Stimulated activated CD4-positive, alpha-beta T cell treated with anti-CD3 and anti-CD28 coated beads, Interleukin-1b, Interleukin-23, amount 100 ng/mL, for 4 hours (primary cell): ENCODE results near the gene CEP41.
"Not testable (repeated sequence)": the region's sequence is repeated elsewhere in the genome, so short reads cannot be mapped to it uniquely, and the experiment has no call there.

ENCODE experiments used
- DNase-seq, 2 donors: peaks; one replicate each; pipeline ENCODE4 v3.0.0-alpha.2; 2020; ENCODE audit warnings: low read depth in 2 of 2

CEP41 gene

DNA sequence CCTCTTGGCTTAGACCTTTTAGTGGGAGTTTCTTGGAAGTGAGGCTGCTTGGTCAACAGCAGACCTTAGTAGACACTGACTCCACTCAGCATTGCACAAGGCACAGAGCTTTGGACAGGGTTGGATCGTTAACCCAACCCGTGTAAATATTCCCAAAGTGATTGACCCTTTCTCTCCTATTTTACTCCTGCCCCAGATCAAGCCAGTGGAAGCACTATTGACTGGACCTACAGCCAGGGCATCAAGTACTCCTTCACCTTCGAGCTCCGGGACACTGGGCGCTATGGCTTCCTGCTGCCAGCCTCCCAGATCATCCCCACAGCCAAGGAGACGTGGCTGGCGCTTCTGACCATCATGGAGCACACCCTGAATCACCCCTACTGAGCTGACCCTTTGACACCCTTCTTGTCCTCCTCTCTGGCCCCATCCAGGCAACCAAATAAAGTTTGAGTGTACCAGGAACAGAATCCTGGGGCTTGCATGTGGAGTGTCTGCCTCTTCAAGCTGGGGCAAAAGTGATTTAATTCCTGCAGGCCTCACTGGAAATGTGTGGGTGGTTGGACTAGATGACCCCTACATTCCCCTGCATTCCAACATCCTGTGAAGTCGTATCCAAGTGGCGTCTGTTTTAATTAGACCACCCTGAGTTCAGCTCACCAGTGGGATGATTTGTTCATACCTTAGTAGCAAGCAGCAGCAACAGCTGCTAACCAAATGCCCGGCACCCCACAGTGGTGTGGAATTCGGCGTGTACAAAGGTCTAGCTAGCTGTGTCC lies 53.0 kb downstream of the CEP41 start:
- DNase-seq: no peak

DNA sequence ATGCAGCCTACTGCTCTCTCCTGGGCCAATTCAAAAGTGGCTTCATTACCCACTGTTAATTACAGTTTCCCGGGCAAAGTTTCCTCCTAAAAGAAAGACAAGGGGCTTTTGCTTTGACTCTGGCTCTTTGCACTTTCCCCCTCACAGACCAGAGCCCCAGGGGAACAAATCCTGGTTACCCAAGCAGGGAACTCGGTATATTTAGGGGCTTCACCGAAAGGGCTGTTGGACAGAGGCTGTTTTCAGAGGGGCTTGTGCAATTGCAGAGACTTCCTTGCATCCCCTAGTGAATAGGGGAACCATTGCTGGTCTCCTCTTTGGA lies 53.5 kb downstream of the CEP41 start:
- no peak for DNase-seq

DNA sequence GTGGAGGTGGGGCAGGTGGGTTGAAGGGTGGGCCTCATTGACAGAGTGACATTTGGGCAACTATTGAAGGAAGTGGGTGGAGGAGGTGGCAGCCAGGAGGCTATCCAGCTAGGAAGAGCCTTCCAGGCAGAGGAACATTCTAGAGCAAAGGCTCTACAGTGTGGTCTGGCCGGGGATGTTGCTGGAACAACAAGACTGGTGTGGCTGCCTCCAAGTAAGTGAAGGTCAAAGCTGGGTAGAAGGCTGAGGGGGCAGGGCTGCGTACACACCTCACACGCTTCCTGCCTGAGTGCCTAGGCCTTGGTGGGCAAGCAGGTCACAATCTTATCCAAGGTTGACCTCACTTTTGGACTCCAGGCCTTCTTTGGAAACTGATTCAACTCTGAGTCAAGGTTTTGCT lies 53.9 kb downstream of the CEP41 start:
- no peak for DNase-seq

DNA sequence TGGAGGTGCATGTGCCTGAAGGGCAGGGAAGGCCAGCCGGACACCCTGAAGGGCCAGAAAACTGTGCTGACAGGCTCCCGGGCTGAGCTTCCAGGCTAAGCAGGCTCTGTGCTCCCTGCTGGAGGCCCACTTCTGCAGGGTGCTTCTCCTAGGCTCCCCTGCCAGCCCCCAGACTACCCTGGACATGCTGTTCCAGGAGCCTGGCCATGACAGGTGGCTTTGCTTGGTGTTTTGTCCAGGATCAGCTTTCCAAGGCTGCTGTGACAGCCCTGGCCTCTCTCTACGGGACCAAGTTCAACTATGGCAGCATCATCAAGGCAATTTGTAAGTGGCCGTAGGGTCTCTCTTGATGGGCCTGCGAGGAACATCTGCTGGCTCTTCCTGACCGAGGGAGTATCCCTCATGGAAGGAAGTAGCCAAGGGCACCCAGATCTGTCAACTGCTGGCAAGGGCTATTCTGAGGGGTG lies 55.2 kb downstream of the CEP41 start:
- no peak for DNase-seq

DNA sequence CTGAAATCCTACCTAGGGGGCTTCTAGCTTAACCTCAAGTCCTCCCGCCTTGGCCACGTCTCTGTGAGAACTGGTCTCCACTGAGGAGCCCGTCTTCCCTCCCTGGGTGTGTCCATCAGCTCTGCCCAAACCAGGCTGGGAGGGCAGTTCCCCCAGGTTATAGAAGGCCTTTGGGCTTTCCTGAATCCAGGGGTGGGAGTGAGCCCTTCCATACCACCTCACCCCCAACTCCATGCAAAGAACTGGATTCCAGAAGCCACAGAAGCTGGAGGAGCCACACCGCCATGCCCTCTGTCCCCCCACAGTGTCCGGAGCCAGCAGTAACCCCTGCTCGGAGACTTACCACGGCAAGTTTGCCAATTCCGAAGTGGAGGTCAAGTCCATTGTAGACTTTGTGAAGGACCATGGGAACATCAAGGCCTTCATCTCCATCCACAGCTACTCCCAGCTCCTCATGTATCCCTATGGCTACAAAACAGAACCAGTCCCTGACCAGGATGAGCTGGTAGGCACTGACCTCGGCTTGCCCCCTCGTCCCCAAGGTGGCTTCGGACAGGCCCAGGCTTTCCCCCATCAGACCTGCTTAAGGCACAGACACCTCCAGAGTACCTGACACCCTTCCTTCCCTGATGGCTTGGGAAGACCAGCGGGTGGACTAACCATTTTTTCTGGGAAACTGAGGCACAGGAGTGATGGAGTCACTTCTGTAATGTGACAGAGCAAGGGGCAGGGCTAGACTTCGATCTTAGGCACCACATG lies 55.8 kb downstream of the CEP41 start:
- DNase-seq: no peak

DNA sequence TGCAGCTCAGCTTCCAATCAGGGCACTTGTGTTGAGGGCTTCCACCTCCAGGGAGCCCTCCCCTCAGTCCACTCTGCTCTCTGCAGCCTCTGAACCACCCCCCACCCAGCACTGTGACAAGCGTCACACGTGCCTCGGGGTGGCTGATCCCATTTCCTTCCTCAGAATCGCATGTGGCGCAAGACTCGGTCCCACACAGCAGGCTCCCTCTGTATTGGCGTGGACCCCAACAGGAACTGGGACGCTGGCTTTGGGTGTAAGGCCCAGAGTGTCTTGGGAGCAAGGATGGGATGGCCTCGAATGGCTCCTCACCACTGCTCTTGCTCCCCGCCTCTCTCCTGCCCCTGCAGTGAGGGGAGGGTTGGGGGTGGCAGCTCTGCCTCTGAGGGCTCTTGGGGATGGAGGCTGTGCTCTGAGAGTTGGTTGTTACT lies 56.4 kb downstream of the CEP41 start:
- no peak for DNase-seq

DNA sequence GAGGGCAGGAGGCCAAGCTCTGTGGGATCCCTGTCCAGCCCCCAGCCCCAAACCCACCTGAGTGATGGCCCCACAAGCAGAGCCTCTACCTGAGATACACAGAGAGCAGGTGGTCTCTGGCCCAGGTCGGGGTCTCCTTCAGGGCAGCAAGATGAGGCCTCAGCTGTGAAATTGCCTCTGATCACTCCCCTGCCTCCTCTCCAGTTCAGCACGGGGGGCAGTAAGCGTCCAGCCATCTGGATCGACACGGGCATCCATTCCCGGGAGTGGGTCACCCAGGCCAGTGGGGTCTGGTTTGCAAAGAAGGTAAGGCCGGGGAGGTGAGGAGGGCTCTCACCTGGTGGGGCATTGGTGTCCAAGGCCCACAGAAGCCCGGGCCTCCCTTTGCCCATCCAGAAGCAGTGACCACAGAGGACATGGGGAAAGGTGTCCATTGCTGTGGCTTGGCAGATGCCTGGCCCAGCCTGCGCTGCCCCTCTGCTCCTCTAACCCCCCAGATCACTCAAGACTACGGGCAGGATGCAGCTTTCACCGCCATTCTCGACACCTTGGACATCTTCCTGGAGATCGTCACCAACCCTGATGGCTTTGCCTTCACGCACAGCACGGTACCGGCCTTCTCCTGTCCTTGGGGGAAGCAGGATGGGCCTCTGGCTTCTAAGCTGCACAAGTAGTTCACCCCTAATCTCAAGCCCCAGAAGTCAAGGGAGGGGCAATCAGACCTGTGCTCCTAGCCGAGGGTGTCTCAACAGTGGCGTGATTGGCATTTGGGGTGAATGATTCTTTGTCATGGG lies 57.4 kb downstream of the CEP41 start:
- no peak for DNase-seq

DNA sequence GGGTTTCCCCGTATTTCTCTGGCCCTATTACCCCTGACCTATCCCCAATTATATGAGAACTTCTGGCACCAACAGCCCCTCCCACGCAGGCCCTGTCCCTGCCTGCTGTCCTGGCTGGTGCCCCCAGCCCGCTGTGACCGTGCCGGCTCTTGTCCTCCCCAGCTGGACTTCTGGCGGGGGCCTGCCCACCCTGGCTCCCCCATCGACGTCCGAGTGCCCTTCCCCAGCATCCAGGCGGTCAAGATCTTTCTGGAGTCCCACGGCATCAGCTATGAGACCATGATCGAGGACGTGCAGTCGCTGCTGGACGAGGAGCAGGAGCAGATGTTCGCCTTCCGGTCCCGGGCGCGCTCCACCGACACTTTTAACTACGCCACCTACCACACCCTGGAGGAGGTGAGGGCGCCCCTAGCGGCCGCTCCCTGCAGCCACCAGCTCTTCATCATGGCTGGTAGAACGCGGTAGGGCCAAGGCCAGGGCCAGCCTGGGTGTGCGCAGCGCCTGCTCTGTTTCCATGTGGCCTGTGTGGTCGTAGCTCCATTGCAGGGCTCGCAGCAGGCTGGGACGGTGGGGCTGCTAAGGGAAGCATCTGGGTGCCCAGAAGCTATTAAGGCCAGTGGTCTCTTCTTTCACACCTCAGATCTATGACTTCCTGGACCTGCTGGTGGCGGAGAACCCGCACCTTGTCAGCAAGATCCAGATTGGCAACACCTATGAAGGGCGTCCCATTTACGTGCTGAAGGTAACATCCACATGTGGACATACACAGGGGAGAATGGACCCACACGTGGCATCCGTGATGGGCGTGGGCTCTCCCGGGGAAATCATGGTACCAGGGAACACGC lies 59.1 kb downstream of the CEP41 start:
- no peak for DNase-seq

DNA sequence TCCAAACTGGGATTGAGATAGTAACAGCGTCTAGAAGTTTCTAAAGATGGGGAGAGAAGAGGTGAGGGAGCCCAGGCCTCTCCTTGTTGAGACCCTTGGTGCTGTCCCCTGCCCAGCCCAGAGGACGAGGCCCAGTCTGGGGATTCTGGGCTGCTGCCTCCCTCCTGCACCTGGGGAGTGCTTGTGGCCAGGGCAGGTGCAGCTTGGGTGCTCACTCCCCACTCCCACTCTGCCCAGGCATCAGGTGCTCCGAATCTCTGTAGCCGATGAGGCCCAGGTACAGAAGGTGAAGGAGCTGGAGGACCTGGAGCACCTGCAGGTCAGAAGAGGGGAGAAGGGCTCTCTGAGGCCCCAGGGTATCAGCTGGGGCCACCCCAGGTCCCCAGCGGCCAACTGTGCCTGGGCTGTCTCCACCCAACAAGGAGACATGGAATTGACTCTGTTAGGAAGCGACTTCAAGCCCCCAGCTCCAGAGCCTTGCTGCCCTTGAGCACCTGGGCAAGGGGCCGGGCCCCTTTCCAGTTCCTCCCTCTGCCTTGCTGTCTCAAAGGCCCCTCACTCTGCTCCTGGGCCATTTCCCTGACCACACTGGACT lies 59.9 kb downstream of the CEP41 start:
- no peak for DNase-seq

DNA sequence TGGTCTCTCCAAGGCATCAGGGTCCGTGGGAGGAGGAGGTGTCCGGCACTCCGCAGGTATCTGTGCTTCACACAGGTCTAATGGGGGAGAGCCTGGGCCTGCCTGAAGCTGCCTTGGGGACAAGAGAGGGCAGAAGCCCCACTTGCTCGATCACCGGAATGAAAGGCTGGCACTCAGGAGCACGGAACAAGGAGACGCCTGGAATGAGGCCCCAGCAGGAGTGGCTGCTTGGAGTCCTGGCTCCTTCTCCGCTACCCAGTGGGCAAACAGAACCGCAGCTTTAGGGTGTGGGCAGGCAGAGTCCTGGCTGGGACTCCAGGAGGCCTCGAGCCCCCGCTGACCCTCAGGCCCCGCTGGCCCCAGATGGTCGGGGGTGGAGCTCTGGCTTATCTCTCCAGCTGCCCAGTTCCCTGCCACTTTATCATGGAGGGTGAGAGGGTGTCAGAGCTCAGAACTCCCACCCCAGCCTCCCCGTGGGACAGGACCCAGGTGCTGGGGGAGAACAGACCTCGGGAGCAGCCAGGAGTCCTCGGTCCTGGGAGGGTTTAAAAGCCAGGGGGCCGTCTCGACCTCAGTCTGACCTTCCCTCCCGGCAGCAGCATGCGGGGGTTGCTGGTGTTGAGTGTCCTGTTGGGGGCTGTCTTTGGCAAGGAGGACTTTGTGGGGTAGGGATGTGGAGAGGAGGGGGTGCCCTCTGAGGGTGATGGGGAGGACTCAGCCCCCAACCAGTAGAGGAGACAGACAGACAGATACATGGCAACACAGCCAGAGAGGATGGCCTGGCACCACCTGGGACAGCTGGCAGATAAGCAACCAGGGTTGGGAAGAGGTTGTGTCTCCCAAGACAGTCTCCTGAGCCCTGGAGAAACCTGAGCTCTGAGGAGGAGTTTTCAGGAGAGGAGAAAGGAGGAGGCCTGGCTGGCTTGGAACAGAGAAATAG lies 60.6 kb downstream of the CEP41 start, which contains the start of gene CPA1:
Gene CPA1, plus strand, starts transcription at position 574 of the 940 bp plus-strand sequence. Its CDS starts 27 bp downstream, at position 601.
- DNase-seq: no peak

DNA sequence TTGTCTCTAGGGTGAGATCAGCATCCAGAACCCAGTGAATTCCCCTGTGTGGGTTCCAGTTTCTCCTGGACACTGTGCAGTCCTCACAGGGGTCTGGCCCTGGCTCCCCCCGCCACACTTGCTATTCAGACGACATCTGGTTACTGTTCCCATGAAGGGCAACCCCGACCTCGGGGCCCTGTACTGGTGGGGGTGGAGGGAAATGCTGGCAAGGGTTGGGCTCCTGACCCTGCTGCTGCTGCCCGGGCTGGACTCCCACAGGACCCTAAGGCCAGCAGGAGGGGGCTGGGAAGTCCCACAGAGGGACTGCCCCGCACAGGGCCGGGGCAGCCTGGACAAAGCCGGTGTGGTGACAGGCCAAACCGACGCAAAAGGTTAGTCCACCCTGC lies 61.3 kb downstream of the CEP41 start:
- no peak for DNase-seq

DNA sequence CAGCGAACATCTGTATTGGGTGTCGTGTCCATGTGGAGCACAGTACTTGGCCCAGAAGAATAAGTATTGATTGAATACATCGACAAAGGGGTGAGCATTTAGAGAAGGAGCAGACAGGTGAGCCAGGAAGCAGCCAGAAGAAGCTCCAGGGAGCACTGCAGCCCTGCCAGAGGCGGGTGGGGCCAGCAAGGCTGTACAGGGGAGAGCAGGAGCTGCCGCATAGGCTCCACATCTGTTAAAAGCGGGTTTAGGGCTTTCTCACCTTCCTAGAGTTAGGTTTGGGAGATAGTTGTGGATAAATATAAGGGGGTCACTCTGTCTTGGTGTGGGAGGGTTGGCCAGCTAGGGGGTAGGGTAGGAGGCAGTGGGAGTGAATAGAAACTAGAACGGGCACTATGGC lies 61.8 kb downstream of the CEP41 start:
- DNase-seq: no peak

DNA sequence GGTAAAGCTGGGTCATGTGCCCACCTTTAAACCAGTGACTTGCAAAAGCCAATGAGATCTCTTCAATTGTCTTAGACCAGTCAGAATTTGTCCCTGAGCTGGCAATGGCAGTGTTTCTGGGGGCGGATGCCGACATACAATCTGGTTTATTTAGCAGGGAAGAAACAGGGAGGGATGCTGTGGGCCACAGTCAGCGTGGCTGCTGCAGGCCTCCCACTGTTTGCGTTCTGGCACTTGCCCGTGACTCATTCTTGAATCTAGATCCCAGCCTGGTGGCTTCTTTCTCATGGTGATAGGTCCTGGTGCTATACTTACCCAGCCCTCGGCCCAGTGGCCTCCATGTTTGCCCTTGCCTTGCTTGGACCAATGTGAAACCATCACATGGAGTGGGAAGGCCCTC lies 63.6 kb downstream of the CEP41 start:
- no peak for DNase-seq

DNA sequence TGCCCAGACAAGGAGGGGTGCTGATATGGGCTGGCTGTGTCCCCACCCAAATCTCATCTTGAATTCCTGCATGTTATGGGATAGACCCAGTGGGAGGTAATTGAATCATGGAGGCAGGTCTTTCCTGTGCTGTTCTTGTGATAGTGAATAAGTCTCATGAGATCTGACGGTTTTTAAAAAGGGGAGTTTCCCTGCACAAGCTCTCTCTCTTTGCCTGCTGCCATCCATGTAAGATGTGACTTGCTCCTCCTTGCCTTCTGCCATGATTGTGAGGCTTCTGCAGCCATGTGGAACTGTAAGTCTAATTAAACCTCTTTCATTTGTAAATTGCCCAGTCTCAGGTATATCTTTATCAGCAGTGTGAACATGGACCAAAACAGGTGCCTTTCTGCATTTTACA lies 64.4 kb downstream of the CEP41 start:
- not testable (repeated sequence) for DNase-seq

DNA sequence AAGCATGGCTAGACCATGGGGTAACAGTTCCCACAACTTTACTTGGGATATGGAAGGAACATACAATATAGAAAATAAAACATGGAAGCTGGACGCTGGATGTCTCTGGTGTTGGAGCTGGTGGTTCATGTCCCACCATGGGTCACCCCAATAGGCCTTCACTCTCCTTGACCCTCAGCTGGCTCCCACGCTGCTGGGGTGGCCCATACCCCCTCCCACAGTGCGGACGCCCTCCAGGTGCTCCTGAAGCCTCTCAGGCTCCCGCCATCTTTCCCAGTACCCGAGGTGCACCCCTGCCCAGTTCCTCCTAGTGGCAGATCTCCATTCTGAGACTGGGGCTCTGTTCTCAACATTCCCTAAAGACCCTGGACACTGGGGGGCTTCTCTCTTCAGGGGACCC lies 66.3 kb downstream of the CEP41 start:
- DNase-seq: no peak

DNA sequence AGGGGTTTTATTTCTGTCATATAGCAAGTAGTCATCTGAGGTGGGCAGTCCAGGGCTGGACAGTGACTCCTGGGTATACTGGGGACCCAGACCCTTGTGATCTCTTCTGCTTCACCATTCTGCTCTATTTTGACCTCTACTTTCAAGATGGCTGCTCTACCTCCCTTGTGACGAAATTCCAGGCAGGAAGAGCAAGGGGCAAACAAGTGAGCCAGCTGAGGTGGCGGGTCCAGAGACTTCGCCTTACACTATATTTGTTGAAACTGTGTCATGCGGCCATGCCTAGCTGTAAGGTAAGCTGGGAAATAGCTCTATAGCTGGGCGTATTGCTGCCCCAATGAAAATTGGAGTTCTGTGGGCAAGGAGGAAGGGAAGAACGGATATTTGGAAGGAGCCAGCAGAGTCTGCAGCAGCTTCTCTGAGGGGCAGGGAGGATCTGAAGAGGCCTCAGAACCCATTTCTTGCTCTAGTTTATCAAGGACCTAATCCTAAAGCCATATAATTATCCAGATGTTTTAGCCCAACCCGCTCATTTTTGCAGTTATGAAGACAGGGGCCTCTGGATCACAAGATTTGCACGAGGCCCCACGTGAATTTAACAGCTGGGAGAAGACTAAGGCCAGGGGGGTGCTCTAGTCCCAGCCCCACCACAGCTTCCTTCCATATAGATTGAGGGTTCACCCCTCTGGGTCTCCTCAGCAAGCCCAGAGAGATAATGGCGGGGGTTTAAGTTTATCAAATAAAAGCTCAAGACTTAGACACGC lies 68.2 kb downstream of the CEP41 start:
- DNase-seq: no peak

DNA sequence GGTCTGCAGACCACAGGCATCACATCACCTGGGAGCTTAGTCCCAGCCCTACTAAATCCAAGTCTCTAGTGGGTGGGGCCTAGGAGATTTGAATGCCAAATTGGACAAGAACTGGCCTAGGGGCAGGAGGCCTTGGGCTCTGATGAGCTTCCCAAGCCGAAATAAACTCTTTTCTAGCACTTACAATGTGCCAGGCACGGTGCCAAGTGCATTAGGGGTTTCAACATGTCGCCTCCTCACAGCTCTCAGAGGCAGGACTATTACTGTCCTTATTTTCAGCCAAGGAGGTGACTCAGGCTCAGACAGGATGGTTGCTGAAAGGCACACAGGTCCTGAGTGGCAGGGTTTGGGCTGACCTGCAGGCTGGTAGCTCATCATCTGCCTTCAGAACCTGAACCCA lies 69.8 kb downstream of the CEP41 start:
- DNase-seq: no peak

DNA sequence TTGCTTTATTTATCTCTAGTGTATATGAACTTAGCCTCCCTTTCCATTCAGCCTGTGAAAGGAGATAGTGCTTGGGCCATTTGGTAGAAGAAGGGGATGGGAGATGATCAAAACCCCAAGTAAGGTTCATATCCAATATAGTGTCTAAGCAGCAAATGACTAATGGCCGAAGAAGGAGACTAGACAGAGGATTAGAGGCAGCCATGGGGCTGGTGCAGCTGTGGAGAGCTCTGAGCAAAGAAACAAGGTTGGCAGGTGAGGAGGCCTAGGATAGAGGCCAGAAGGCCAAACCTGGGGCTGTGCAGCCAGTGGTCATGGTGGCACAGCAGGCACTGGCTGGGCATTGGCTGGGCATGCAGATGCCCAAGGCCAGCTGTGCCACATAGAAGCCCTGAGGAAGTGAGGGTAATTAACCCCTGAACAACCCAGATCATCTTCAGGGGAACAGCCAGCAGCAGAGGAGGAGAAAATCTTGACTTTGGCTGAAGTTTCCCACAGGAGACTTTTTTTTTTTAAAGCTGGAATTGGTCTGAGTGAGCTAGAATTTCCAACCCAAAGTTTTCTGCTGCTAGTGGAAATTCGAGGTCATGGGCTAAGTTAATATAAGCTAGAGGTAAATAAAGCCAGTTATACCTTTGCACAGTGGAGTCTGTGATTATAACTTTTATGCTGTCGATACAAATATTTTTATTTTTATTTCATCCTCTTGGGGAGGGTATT lies 70.8 kb downstream of the CEP41 start:
- no peak for DNase-seq
